HepG2 (cell line): ENCODE results near the gene KCTD16. TPM values are rescaled to one million over a fixed set of nuclear protein-coding genes. Genes with fewer than 3 reads are reported as not detected.

Experiments
- THAP11 ChIP-seq: IDR thresholded peaks from 2 replicates; pipeline ENCODE4 v1.6.1; 2016; ENCODE audit warnings: missing biosample characterization, missing genetic modification reagents
- ZNF260 ChIP-seq: sonication (generic); formaldehyde crosslinking; IDR thresholded peaks from 2 replicates; pipeline ENCODE4 v1.4.0; 2020; ENCODE audit warnings: missing genetic modification reagents, low read depth, mild to moderate bottlenecking, borderline replicate concordance
- polyA plus RNA-seq, 8 experiments: library from polyadenylated mRNA; depleted of rRNA in 3 of 8; stranded (reverse) in 7 of 8; unstranded in 1 of 8; fragments of >200 nt; fragmentation: Illumina TruSeq in 4 of 8; extraction: Trizol in 4 of 8; gene quantifications; 2 replicates each; pipeline versions ENCODE4 v1.2.1 to v1.2.3, GENCODE V29; 2011 to 2016; ENCODE audit warnings: low read depth in 4 of 8, missing spikeins in 1 of 8, mixed read lengths in 1 of 8; ENCODE audit not compliant: insufficient read depth in 1 of 8
- total RNA-seq, 5 experiments: library from RNA; depleted of rRNA; stranded (reverse); fragments of >200 nt; fragmentation: Illumina TruSeq; extraction: Trizol; gene quantifications; 2 replicates each; pipeline ENCODE4 v1.2.3, GENCODE V29; 2016; ENCODE audit warnings: low read depth in 1 of 5
- TF ChIP-seq, protein P1 (sequence below): sonication (generic); formaldehyde crosslinking; IDR thresholded peaks from 2 replicates; pipeline ENCODE4 v1.5.0; 2020; ENCODE audit warnings: mild to moderate bottlenecking, missing genetic modification reagents, moderate library complexity
- TF ChIP-seq, protein P2 (sequence below), 2 experiments: IDR thresholded peaks; 2 replicates each; pipeline ENCODE4 v1.6.1; 2011 to 2012; ENCODE audit warnings: low read length in 2 of 2, borderline replicate concordance in 1 of 2, low read depth in 1 of 2, mild to moderate bottlenecking in 1 of 2, moderate library complexity in 1 of 2
- TF ChIP-seq, protein P3 (sequence below): IDR thresholded peaks from 2 replicates; pipeline ENCODE4 v1.6.1; 2012; ENCODE audit warnings: low read depth, low read length, improper control_type of control experiment
- TF ChIP-seq, protein P4 (sequence below): sonication (generic); formaldehyde crosslinking; IDR thresholded peaks from 2 replicates; pipeline ENCODE4 v1.5.1; 2020; ENCODE audit warnings: missing genetic modification reagents, mild to moderate bottlenecking, borderline replicate concordance

KCTD16 gene
- total and polyA plus RNA-seq, 2 of the 13 experiments (the other 11 are each of a cell fraction or from before 2014, with no cell fraction given) = 0.02 to 0.09 TPM

DNA sequence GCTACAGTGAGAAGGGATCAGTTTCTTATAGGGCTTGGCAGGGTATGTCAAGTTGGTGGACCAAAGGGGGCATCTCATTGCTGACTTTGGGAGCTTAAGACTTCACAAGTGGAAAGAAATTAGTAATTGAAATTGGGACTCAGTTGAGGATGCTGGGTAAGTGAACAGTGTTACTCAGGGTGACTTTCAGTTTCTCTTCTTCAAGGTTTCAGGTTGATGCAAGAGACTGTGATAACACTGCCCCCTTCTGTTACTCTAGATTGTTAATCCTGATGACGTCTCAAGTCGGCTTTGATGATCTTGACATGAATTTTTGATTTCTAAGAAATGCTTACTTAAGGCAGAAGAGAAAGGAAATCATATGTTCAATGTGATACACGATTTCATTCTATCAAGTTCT is 21.3 kb downstream of the KCTD16 start (continued):
- TF ChIP-seq, protein P1, sequence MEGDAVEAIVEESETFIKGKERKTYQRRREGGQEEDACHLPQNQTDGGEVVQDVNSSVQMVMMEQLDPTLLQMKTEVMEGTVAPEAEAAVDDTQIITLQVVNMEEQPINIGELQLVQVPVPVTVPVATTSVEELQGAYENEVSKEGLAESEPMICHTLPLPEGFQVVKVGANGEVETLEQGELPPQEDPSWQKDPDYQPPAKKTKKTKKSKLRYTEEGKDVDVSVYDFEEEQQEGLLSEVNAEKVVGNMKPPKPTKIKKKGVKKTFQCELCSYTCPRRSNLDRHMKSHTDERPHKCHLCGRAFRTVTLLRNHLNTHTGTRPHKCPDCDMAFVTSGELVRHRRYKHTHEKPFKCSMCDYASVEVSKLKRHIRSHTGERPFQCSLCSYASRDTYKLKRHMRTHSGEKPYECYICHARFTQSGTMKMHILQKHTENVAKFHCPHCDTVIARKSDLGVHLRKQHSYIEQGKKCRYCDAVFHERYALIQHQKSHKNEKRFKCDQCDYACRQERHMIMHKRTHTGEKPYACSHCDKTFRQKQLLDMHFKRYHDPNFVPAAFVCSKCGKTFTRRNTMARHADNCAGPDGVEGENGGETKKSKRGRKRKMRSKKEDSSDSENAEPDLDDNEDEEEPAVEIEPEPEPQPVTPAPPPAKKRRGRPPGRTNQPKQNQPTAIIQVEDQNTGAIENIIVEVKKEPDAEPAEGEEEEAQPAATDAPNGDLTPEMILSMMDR = peak; percentile 52
- TF ChIP-seq THAP11 (CRISPR knock-in tag) (no peak), ZNF260 (CRISPR knock-in tag) (no peak)
- TF ChIP-seq, protein P2, sequence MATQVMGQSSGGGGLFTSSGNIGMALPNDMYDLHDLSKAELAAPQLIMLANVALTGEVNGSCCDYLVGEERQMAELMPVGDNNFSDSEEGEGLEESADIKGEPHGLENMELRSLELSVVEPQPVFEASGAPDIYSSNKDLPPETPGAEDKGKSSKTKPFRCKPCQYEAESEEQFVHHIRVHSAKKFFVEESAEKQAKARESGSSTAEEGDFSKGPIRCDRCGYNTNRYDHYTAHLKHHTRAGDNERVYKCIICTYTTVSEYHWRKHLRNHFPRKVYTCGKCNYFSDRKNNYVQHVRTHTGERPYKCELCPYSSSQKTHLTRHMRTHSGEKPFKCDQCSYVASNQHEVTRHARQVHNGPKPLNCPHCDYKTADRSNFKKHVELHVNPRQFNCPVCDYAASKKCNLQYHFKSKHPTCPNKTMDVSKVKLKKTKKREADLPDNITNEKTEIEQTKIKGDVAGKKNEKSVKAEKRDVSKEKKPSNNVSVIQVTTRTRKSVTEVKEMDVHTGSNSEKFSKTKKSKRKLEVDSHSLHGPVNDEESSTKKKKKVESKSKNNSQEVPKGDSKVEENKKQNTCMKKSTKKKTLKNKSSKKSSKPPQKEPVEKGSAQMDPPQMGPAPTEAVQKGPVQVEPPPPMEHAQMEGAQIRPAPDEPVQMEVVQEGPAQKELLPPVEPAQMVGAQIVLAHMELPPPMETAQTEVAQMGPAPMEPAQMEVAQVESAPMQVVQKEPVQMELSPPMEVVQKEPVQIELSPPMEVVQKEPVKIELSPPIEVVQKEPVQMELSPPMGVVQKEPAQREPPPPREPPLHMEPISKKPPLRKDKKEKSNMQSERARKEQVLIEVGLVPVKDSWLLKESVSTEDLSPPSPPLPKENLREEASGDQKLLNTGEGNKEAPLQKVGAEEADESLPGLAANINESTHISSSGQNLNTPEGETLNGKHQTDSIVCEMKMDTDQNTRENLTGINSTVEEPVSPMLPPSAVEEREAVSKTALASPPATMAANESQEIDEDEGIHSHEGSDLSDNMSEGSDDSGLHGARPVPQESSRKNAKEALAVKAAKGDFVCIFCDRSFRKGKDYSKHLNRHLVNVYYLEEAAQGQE (IDR thresholded peaks at IDR 0.05; ENCODE audit: borderline replicate concordance in 1 of 2, low read depth in 1 of 2, low read length in 2 of 2) = no peak
- TF ChIP-seq, protein P3, sequence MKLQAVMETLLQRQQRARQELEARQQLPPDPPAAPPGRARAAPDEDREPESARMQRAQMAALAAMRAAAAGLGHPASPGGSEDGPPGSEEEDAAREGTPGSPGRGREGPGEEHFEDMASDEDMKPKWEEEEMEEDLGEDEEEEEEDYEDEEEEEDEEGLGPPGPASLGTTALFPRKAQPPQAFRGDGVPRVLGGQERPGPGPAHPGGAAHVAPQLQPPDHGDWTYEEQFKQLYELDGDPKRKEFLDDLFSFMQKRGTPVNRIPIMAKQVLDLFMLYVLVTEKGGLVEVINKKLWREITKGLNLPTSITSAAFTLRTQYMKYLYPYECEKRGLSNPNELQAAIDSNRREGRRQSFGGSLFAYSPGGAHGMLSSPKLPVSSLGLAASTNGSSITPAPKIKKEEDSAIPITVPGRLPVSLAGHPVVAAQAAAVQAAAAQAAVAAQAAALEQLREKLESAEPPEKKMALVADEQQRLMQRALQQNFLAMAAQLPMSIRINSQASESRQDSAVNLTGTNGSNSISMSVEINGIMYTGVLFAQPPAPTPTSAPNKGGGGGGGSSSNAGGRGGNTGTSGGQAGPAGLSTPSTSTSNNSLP = peak; percentile 51; the same call in 1 of the 2 replicates
- TF ChIP-seq, protein P4, sequence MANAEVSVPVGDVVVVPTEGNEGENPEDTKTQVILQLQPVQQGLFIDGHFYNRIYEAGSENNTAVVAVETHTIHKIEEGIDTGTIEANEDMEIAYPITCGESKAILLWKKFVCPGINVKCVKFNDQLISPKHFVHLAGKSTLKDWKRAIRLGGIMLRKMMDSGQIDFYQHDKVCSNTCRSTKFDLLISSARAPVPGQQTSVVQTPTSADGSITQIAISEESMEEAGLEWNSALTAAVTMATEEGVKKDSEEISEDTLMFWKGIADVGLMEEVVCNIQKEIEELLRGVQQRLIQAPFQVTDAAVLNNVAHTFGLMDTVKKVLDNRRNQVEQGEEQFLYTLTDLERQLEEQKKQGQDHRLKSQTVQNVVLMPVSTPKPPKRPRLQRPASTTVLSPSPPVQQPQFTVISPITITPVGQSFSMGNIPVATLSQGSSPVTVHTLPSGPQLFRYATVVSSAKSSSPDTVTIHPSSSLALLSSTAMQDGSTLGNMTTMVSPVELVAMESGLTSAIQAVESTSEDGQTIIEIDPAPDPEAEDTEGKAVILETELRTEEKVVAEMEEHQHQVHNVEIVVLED (CRISPR knock-in tag) = no peak
